Fibroblast of gingiva (primary cell): ENCODE results near the gene CYB561D2.

Experiments used
- DNase-seq: peaks from one replicate; pipeline ENCODE4 v3.0.0-alpha.2; 2011; ENCODE audit warnings: low read depth

Gene CYB561D2

DNA sequence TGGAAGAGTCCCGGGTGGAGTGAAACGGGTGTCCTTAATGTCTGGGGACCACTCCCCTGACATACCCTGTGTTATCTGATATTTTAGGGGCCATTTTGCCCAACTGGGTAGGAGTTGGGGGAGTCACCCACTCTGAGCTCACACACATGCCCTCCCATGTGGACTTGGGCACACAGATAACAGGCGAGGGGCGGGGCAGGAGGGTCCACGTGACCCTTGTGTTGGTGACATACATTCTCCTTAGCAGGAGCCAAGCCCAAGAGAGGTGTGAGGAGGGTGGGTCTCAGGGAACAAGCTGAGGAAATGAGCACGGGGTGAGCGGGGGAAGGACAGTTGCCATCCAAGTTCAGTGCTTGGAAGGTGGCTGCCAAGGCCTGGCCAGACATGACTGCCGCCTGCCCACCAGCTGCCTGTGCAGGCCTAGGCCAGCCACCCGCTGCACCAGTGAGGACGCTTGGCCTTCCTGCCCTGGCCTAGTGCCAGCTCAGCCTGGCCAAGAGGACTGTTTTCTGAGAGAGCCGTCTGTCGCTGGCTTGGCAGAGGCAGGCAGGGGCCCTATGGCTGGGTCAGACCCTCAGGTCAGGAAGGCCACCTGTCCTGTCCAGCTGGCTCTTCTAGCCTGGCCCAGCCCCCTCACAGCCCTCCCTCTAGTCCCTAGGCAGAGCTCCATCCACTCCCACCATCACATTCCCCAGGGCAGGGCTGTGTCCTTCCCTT is 40.0 kb downstream of the CYB561D2 start:
- DNase-seq, result no peak

DNA sequence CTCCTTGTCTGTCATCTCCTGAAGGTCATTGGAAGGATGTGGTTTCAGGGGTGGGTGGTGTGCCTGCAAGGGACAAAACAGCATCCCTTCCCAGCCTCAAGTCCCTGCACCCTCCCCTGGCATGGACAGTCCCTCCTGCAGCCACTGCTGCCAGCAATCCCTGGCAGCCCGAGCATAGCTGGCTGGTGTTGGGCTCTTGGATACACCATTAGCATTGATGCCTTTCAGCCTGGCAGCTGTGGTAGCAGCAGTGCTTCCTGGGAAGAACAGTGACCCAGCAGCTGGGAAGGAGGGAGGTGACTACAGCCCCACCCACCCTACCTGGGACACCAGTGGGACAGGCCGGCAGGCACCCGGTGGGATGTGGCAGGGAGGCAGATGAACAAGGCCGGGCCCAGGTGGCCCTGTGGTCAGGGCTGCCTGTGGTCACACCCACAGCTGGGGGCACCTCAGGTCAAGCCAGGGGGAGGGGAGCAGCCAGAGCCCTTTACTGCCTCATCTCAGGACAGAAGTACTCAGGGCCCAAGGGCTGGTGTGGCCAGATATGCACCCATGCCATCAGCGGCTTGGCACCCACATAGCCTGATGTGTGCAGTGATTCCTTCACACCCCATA is 41.5 kb downstream of the CYB561D2 start:
- no peak for DNase-seq

DNA sequence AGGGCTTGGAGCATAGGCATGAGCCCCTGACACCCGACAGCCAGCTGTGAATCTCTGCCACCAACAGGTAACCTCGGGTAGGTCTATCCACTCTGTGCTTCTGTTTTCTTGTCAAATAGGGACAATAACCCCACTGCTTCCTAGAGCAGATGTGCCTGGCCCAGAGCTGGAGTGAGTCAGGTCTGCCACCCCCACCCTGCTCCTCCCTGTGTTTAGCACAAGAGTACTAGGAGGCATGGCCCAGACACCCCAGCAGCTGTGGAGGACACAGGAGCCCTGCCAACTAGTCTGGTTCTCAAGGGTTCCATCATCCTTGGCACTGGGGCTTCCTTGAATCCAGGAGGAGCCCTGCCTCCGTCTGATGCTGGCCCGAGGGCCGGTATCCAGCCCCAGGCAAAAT is 42.4 kb downstream of the CYB561D2 start:
- no peak for DNase-seq

DNA sequence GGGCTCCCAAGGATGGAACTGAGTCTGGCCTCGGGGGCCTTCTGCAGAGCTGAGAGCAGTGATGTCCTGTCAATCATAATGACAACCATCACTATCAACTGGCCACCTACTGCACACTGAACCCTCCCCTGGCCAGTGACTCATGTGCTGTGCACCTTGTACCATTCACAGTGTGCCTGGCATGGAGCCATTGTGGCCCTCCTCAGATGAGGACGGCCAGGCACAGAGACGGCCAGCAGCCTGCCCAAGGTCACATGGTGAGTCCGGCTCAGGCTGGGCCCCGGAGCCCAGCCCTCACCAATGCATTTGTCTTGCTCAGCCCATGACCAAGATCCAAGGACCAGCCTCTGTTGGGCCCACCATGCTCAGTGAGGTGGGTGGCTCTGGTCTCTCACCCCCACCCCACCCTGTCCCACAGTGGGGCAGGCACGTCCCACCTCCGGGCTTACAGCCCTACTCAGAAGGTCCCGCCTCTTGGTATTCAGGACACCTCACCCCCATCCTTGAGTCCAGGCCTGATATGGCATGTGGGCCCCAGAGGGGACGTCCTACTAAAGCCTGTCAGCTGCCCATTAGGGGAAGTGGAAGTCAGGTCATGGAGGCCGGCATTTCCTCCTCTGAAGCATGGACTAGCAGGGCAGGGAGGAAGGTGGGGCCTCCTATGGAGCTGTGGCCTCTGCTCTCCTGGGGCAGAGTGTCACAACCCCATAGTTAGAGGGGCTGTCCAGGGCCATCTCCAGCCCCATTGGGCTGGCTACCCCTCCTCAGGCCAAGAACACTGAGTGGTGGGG is 44.6 kb downstream of the CYB561D2 start:
- no peak for DNase-seq

DNA sequence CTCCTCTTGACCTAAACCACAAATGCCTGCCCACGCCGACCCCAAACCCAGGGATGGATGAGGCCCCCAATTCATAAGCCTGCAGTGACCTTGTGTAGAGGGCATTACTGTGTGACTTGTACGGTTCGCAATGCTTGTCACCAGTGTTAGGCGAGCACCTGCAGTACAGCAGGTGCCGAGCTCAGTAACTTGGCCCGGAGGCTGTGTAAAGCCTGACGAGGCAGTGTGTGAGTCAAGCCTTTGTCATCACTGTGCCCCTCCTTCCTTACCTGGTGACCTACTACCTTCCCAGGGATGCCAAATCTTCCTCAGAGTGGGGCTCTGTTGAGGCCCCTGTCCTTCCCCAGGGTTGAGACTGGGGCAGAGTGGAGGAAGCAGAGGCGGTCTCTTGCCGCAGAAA is 45.8 kb downstream of the CYB561D2 start:
- DNase-seq, result no peak

DNA sequence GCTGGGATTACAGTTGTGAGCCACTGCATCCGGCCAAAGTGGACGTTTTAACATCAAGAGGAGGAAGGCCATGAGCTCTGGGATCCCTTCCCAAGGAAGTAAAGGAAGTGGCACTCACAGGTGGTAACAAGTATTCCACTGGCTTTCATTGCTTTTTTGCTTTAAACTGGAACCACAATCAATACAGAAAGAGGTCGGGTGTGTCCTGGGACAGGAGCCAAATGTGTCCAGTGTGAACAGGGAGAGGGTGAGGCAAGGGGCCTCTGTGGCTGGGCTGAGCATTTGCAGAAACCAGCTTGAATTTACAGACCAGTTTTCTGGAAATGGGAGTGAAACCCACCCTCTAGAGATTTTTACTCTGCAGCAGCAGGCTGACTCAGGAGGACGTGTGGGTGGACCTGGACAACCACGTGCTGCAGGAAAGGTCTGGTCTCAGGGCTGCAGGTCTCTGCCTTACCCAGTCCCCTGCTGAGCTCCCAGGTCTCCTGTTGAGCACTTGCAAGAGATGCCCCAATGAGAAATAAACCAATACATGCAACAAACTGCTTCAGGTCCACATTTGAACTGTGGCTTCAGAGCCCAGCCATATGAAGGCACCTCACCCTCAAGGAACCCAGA is 51.4 kb downstream of the CYB561D2 start:
- no peak for DNase-seq
